ENCODE results near the gene CALD1.

CALD1 gene

GRCh38 chr7:134777908-134778580 lies 1.4 kb upstream of the CALD1 start:
- ChIA-PET CTCF (no interaction called here), POLR2A (ENCODE audit: low non-redundant PET) (no interaction called here)
- H3K27ac ChIP-seq: no peak overlapping the region

DNA sequence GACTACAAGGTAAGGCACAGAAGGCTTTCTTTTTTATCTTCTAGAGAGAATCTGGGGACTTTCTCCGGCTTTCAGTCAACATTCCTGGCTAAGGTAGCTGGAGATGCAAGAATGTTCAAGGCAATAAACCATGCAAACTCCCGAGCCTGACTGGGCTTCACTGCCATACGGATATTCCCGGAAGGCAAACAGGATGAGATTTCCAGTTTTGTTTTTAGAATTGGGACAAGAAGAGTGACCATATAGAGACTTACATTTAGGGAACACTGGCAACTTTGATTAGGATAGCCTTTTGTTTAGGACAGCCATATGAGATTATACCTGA lies 269 bp downstream of the CALD1 start:
- H3K27ac ChIP-seq: peak overlapping the region; percentile 81
- TF ChIP-seq, protein P1, sequence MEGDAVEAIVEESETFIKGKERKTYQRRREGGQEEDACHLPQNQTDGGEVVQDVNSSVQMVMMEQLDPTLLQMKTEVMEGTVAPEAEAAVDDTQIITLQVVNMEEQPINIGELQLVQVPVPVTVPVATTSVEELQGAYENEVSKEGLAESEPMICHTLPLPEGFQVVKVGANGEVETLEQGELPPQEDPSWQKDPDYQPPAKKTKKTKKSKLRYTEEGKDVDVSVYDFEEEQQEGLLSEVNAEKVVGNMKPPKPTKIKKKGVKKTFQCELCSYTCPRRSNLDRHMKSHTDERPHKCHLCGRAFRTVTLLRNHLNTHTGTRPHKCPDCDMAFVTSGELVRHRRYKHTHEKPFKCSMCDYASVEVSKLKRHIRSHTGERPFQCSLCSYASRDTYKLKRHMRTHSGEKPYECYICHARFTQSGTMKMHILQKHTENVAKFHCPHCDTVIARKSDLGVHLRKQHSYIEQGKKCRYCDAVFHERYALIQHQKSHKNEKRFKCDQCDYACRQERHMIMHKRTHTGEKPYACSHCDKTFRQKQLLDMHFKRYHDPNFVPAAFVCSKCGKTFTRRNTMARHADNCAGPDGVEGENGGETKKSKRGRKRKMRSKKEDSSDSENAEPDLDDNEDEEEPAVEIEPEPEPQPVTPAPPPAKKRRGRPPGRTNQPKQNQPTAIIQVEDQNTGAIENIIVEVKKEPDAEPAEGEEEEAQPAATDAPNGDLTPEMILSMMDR (conservative IDR thresholded peaks at IDR 0.05; ENCODE audit: low read depth): no peak
- DNase-seq (ENCODE audit: low spot score): no peak
- ChIA-PET CTCF (no interaction called here), POLR2A (ENCODE audit: low non-redundant PET) (no interaction called here)

More at GRCh38 chr7:134777908-134778580, 1.4 kb upstream of the CALD1 start:
- DNase-seq (ENCODE audit: low spot score): no peak
- TF ChIP-seq, protein P1 (conservative IDR thresholded peaks at IDR 0.05; ENCODE audit: low read depth): no peak

DNA sequence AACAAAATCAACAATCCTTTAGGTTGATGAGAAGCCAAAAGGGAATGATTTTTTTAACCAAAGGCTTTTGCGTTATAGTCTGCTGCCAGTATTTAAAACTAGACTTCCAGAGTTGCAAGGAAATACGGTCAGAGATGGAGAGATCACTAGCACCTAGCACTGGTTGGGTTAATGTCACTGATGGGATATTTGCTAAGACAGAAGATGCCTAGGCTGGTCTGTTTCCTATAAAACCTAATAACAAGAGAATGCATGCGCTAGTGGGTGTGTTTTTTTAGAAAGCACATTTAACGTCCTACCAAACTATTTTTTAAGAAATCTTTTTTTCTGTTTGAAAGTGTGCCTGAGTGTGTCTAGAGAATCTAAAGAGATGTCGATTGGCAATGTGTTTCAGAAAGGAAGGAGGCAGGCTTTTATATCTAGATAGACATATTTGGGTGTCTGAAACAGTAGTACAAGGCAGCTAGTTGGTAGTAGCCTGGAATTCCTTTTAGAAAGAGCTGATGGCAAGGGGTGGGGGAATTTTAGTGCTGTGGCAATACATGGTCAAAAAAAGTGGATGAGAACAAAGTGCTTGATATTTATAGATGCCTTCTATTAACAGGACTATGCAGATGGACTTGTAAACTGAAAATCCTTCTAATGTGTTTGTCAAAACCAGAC lies 863 bp downstream of the CALD1 start:
- H3K27ac ChIP-seq: no peak overlapping the region
- CTCF ChIA-PET: no interaction called here
- DNase-seq (ENCODE audit: low spot score): no peak
- POLR2A ChIA-PET (ENCODE audit: low non-redundant PET): no interaction called here
- TF ChIP-seq, protein P1 (conservative IDR thresholded peaks at IDR 0.05; ENCODE audit: low read depth): no peak

DNA sequence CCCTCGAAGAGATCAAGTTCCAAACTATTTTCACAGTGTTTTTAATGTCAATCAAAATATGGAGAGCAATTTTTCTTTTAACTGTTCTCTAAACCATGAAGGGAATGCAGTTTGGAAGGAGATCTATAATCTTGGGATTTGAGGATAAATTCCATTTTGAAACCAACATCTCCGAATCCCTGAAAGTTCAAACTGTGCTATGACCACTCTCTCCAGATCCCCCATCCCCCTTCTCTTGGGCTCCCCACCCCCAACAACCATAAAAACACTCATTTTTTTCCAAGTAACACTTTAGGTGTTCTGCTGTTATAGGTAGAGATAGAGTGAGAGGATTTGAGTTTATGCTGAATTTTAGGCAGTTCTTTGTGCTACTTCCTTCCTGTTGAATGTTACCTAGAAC lies 1.7 kb downstream of the CALD1 start:
- TF ChIP-seq, protein P1 (conservative IDR thresholded peaks at IDR 0.05; ENCODE audit: low read depth): no peak
- no peak for DNase-seq (ENCODE audit: low spot score)
- ChIA-PET CTCF (no interaction called here), POLR2A (ENCODE audit: low non-redundant PET) (no interaction called here)
- no peak overlapping the region for H3K27ac ChIP-seq

DNA sequence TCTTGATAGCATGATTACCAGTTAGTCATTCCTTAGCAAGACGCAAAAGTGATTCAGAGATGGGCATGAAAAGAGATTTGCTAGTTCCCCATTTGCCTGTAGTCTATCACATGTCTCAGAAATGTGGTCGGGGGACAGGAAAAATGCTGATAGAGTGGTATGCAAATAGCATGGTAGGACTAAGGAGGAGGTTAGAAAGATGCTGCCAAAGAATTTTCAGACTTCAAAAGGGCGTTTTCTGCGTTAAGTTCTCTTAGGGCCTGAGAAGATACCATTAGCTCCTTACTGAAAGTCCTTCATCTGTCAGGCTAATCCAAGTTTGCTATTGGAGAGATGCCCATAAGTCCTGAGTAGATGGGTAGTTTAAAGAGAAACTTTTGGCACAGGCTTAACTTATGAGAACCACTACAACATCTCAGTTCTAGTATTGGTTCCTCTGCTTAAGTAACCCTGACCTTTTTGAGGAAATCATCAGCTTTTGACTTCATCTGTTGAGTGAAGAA lies 2.7 kb downstream of the CALD1 start:
- no peak overlapping the region for H3K27ac ChIP-seq
- no peak for DNase-seq (ENCODE audit: low spot score)
- ChIA-PET CTCF (no interaction called here), POLR2A (ENCODE audit: low non-redundant PET) (no interaction called here)
- TF ChIP-seq, protein P1 (conservative IDR thresholded peaks at IDR 0.05; ENCODE audit: low read depth): no peak

- TF ChIP-seq, protein P1 (conservative IDR thresholded peaks at IDR 0.05; ENCODE audit: low read depth): no peak
- DNase-seq (ENCODE audit: low spot score): no peak
- POLR2A ChIA-PET (ENCODE audit: low non-redundant PET): no interaction called here
- H3K27ac ChIP-seq: no peak overlapping the region
- CTCF ChIA-PET: no interaction called here
These were observed 4.0 kb downstream of the CALD1 start for GRCh38 chr7:134783294-134784069.
